GM21576 (cell line): ENCODE measurements around the gene FOLR1.

Experiments
- ATAC-seq: cut with Tn5 transposase; IDR thresholded peaks from one replicate; pipeline ENCODE4 v1.9.1; 2021; ENCODE audit warnings: mild to moderate bottlenecking, moderate library complexity; ENCODE audit not compliant: unreplicated experiment

The FOLR1 gene

GRCh38 chr11:72233773-72234513 lies 42.0 kb downstream of the FOLR1 start:
- ATAC-seq: no peak

- ATAC-seq: no peak
Observed at GRCh38 chr11:72234514-72234830, 42.5 kb downstream of the FOLR1 start.

- no peak for ATAC-seq
Observed at GRCh38 chr11:72234920-72235319, 43.0 kb downstream of the FOLR1 start.

DNA sequence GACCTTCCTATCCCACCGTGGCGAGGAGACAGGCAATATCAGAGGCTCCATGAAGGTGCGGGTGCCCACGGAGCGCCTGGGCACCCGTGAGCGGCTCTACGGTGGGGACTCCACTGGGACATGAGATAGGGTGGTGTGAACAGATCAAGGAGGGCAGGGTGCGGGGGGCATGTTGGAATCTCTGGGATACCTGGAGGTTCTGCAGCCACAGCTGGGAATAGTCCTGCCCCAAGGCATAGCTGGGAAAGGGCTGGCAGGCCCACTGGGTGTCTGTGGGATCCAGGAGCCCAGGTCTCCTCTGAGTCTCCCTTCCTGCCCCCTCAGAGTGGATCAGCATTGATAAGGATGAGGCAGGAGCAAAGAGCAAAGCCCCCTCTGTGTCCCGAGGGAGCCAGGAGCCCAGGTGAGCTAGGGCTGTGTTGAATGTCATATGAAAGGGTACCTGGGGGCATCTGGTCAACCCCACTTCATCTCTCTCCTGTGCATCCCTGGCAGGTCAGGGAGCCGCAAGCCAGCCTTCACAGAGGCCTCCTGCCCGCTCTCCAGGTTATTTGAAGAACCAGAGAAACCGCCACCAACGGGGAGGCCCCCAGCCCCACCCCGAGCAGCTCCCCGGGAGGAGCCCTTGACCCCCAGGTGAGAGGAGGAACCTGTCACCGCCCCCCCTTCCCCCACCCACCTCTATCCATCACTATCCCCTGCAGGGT lies 43.6 kb downstream of the FOLR1 start:
- no peak for ATAC-seq

DNA sequence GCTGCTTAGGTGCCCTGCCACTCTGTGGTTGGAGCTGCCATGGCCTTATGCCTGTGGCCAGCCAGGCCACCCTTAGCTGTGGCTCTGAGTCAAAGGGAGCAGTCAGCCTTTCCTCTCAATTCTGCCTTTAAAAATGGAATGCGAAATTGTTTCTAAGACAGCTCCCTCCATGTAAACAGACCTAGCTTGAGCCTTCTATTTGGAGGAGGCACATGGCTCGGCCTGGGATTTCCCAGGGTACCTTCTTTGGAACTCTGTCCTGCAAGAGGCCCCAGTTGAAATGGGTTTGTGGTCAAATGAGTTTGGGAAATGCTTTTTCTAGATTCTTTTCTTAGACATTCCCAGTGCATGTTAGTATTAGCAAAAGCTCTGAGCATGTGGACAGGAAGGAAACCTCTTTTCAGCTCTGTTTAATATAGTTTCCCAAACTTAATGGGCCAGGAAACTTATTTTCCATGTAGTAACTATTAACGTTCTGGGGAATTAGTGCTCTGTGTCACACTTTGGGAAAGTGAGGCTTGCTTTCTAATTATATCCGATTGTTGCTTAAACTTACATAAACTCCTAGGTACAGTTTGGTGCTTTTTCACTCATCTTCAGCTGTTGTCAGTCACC lies 44.2 kb downstream of the FOLR1 start:
- ATAC-seq: no peak

DNA sequence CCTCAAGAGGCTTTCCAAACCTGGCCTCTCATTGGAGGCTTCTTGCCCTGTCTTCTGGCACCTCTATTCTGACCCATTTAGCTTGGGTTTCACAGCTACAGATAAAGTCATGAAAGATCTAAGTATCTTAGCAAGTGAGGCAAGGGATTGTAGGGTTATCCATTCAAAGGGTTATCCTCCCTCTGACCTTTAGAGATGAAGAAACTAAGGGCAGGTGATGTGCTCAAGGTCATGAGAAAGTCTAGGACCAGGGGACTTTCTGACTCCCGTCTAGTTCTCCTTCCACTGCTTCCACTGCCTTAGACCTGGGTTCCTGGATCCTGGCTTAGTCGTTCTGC lies 44.8 kb downstream of the FOLR1 start:
- no peak for ATAC-seq

GRCh38 chr11:72237112-72237931 lies 45.4 kb downstream of the FOLR1 start:
- no peak for ATAC-seq

- no peak for ATAC-seq
Observed at GRCh38 chr11:72238040-72238450, 46.1 kb downstream of the FOLR1 start.

GRCh38 chr11:72238492-72239312 lies 46.8 kb downstream of the FOLR1 start:
- no peak for ATAC-seq

DNA sequence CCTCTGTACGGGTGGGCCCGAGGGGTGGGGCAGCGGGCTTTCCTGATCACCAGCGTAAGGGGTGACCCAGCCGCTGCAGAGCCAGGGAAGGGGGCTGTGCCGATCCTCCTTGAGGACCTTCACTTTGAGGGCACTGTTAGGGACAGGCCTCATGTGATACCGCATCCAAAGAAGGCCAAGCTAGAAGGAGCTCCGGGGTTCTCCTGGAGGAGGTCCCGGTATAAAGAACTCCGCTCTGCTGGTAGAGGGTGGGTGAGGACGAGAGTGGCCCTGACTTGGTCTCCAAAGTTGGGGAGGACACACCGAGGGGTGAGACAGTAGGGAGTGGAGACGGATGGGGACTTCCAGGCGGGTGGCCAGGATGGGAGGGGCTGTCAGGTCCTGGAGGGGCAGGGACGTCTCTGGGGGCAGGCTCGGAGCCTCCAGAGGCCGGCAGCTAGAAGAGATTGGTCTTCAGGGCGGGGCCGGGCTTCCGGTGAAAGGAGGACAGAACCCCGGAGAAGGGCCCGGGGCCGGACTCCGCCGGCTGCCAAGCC lies 47.4 kb downstream of the FOLR1 start:
- no peak for ATAC-seq

DNA sequence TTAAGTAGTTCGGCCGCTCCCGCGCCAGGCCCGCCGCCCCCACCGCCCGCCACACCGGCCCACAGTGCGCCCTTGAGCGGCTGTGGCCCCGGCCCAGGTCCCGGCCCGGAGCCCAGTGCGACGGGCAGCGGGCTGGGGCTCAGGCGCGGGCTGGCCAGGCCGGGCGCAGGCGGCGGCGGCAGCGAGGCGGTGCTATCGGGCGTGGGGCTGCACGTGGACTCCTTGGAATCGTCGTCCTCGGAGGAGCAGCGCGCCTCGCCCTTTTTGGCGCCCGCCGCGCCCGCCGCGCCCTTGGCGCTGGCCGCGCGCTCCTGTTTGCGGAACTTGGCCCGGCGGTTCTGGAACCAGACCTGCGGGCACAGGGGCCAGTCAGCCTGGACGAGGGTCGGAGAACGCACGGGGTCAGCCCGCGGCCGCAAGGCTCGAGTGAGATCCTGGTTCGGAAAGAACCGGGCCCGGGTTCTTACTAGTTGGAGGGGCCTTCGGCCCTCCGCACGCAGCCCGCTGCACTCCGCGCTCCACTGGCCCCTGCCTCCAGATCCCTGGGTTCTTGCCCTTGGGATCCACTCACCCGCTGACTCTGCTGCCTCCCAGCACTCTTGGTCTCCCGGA lies 48.0 kb downstream of the FOLR1 start:
- ATAC-seq: no peak

DNA sequence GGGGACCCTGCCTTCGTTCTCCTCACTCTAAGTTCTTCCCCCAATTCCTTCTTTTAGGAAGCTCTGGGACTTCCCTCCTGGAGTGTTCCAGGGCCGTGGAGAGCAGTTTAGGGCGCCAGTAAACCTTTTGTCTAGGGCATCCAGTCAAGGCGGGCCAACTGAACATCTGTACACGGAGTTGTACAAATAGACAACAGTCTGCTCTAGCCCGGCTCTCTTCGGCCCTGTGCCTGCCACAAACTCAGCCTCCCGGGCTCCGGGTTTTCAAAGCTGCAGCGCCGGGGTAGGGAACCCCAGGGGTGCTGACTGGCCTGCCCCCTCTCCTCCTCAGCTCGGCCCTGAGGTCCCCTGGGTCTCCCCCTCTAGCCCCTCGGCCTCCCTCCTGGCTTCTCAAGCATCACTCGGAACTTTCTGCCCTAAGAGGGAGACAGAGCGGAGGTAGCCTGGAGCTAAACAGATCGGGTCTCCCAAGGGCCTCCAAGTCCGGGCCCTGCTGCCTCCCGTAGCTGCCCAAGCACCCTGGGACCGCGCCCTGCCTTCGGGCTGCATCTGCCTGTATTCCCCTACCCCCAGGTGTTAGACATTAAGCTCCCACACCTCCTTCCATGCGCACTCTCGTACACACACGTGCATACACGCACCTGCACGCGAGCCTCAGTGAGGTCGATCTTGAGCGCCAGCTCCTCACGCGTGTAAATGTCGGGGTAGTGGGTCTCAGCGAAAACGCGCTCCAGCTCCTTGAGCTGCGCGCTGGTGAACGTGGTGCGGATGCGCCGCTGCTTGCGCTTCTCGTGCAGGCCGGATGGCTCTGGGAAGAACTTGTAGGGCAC lies 48.7 kb downstream of the FOLR1 start:
- ATAC-seq: no peak

DNA sequence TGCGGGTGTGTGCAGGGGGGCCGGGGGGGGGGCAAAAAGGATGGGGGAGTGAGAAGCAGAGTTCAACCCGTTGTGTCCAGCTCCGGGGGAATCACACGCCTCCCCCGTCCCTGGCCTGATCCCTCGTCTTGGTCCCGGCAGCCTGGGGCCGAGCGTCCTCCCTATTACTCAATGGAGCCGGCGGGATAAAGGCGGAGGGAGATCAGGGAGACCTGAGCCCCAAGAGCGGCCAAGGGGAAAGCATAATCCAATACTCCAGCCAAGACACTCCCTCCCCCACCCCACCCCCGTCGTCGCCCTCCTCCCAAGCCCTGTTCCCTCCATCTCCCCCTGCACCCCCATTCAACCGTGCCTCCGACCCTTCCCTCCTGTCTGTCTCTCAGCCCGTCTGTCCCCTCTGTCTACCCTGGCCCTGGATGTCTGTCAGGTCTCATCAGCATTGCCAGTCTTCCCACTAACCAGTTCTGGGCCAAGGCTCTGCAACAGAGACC lies 49.4 kb downstream of the FOLR1 start:
- ATAC-seq: no peak

- no peak for ATAC-seq
Observed at GRCh38 chr11:72242141-72242540, 50.2 kb downstream of the FOLR1 start.

DNA sequence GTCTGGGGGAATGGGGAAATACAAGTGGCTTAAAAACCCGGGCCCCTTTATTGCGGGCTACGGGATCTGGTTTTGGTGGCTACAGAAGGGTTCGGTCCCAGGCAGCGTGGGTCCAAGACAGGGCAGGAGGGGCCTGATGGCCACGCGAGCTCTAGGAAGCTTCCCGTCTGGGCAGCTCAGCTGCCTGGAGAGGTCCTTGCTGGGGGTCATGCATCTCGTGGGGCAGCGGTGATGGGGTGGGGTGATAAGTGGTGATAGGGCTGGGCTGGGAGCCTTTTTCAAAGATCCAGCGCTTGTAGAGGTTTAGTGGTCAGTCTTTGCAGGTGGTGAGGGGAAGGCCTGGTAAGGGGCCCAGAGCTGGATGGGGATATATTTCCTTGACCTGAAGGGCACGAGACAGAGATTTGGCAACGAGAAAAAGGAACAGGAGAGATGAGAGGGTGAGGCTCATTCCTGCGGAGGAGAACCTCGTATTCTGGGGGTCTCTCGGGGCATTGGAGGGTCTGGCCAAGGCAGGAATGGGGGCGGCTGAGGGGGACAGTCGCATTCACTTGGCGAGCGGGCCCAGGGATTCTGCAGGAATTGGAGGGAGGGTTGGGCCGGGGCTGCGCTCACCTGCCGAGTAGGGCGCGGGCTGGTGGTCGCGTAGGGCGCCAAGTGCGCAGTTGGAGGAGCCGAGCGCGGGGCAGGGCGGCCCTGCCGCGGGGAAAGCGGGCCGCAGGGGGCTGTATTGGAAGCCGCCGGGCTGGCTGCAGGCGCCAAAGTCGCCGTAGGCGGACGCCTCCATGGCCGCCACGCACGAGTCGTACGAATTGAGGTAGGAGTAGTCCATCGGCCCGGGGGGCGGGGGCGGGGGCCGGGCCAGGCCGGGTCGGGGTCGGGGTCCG lies 51.5 kb downstream of the FOLR1 start:
- no peak for ATAC-seq

DNA sequence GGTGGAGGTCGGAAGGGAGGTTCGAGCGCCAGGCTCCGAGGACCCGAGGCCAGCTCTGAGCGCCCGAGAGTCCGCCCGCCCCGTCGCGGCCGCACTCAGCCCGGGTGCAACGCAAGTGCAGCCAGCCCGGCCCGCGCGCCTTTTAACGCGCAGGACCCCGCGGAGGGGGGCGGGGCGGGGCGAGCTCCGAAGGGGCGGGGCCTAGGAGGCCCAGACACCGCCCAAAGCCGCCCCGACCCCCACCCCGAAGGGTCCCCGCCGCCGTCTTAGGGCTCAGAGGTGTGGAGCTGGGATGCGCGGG lies 52.1 kb downstream of the FOLR1 start, which contains the start of gene PHOX2A:
TSS of gene PHOX2A (minus strand) at position 117 of the 301 bp plus-strand sequence. CDS start 172 bp downstream, outside the sequence.
- no peak for ATAC-seq

GRCh38 chr11:72244361-72245262 lies 52.7 kb downstream of the FOLR1 start:
- no peak for ATAC-seq
